ENCODE data around the gene MYLK.

Gene MYLK

GRCh38 chr3:123634149-123635051, 249.7 kb downstream of the MYLK start:
- no peaks in the 10 kb centered on the region for H3K79me2 ChIP-seq (ENCODE audit: insufficient read depth, low read length)
- no peaks in the 10 kb centered on the region for H3K9me3 ChIP-seq (ENCODE audit: insufficient read depth, low read depth, low read length)
- H3K4me3 ChIP-seq (ENCODE audit: low read length, poor library complexity, severe bottlenecking) = no peak overlapping the region
- no peak overlapping the region for H3K9ac ChIP-seq (ENCODE audit: low read depth, low read length, poor library complexity, severe bottlenecking)
- no peaks in the 10 kb centered on the region for H3K36me3 ChIP-seq (ENCODE audit: insufficient read depth, low read length)
- no peak overlapping the region for H2AFZ ChIP-seq (ENCODE audit: low read length)
- no peaks in the 10 kb centered on the region for H3K9me2 ChIP-seq (replicated peaks; ENCODE audit: low read depth, low read length)
- H3K27me3 ChIP-seq (ENCODE audit: insufficient read depth, low read length, poor library complexity, severe bottlenecking) = no peaks in the 10 kb centered on the region
- H4K20me1 ChIP-seq (ENCODE audit: insufficient read depth, low read length, poor library complexity, severe bottlenecking) = no peaks in the 10 kb centered on the region
- no peak for TF ChIP-seq CTCF (conservative IDR thresholded peaks at IDR 0.05; ENCODE audit: low read length)
- TF ChIP-seq EZH2phosphoT487 (IDR thresholded peaks at IDR 0.05; ENCODE audit: borderline replicate concordance) = no peak
- H3F3A ChIP-seq (ENCODE audit: low read depth) = no peaks in the 10 kb centered on the region
- peaks cover 12% of the 10 kb centered on the region for H3K4me1 ChIP-seq (ENCODE audit: insufficient read depth, low read length, poor library complexity, severe bottlenecking)
- H3K4me2 ChIP-seq (ENCODE audit: low read depth, low read length, poor library complexity, severe bottlenecking) = no peak overlapping the region

DNA sequence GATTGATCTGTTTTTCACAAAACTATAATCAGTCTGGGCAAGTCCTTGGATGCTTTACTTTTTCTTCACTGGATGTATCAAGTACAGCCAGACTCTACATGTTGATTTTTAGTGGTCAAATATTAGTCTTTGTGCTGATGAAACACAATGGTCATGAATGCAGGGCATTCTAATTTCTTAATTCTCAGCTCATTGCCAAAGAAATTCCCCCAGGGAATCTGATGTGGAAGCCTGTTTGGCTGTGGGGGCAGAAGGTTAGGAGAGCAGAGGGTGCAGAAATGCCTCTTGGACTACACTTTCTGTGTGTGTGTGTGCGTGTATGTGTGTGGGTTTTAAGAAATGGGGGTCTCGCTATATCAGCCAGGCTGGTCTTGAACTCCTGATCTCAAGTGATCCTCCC, 250.6 kb downstream of the MYLK start:
- Histone ChIP-seq H3K9me2 (replicated peaks; ENCODE audit: low read depth, low read length) (no peaks in the 10 kb centered on the region), H2AFZ (ENCODE audit: low read length) (no peak overlapping the region), H3F3A (ENCODE audit: low read depth) (no peaks in the 10 kb centered on the region), H3K9me3 (ENCODE audit: insufficient read depth, low read depth, low read length) (no peaks in the 10 kb centered on the region), H3K27me3 (ENCODE audit: insufficient read depth, low read length, poor library complexity, severe bottlenecking) (no peaks in the 10 kb centered on the region), H3K79me2 (ENCODE audit: insufficient read depth, low read length) (no peaks in the 10 kb centered on the region), H3K4me3 (ENCODE audit: low read length, poor library complexity, severe bottlenecking) (no peak overlapping the region), H3K9ac (ENCODE audit: low read depth, low read length, poor library complexity, severe bottlenecking) (no peak overlapping the region), H4K20me1 (ENCODE audit: insufficient read depth, low read length, poor library complexity, severe bottlenecking) (no peaks in the 10 kb centered on the region), H3K4me1 (ENCODE audit: insufficient read depth, low read length, poor library complexity, severe bottlenecking) (peaks cover 7% of the 10 kb centered on the region), H3K4me2 (ENCODE audit: low read depth, low read length, poor library complexity, severe bottlenecking) (no peak overlapping the region), H3K36me3 (ENCODE audit: insufficient read depth, low read length) (no peaks in the 10 kb centered on the region)
- TF ChIP-seq EZH2phosphoT487 (IDR thresholded peaks at IDR 0.05; ENCODE audit: borderline replicate concordance) (no peak), CTCF (conservative IDR thresholded peaks at IDR 0.05; ENCODE audit: low read length) (no peak)

- no peaks in the 10 kb centered on the region for H3K79me2 ChIP-seq (ENCODE audit: insufficient read depth, low read length)
- H3K4me1 ChIP-seq (ENCODE audit: insufficient read depth, low read length, poor library complexity, severe bottlenecking) = peaks cover 7% of the 10 kb centered on the region
- no peak overlapping the region for H3K4me3 ChIP-seq (ENCODE audit: low read length, poor library complexity, severe bottlenecking)
- H3K4me2 ChIP-seq (ENCODE audit: low read depth, low read length, poor library complexity, severe bottlenecking) = no peak overlapping the region
- H3K27me3 ChIP-seq (ENCODE audit: insufficient read depth, low read length, poor library complexity, severe bottlenecking) = no peaks in the 10 kb centered on the region
- TF ChIP-seq EZH2phosphoT487 (IDR thresholded peaks at IDR 0.05; ENCODE audit: borderline replicate concordance) = no peak
- H3F3A ChIP-seq (ENCODE audit: low read depth) = no peaks in the 10 kb centered on the region
- no peaks in the 10 kb centered on the region for H4K20me1 ChIP-seq (ENCODE audit: insufficient read depth, low read length, poor library complexity, severe bottlenecking)
- no peak overlapping the region for H3K9ac ChIP-seq (ENCODE audit: low read depth, low read length, poor library complexity, severe bottlenecking)
- H2AFZ ChIP-seq (ENCODE audit: low read length) = no peak overlapping the region
- no peaks in the 10 kb centered on the region for H3K36me3 ChIP-seq (ENCODE audit: insufficient read depth, low read length)
- no peaks in the 10 kb centered on the region for H3K9me2 ChIP-seq (replicated peaks; ENCODE audit: low read depth, low read length)
- no peaks in the 10 kb centered on the region for H3K9me3 ChIP-seq (ENCODE audit: insufficient read depth, low read depth, low read length)
Observed at GRCh38 chr3:123632161-123632655, 251.9 kb downstream of the MYLK start.

Measured in Loucy (cell line).